Mesenchymal stem cell (in vitro differentiated cells and primary cell): ENCODE data around the gene SCGB1D4.

Experiments
- DNase-seq: peaks from one replicate; pipeline ENCODE4 v3.0.0-alpha.2; 2013
- H2AFZ ChIP-seq: one replicate; pipeline ENCODE4 v1.6.1; 2013; ENCODE audit warnings: low read depth, mild to moderate bottlenecking, control low read depth, inconsistent platforms, low read length, moderate library complexity
- H2AK5ac ChIP-seq: 2 replicates; pipeline ENCODE4 v1.6.1; 2013; ENCODE audit warnings: low read length, moderate library complexity, mild to moderate bottlenecking, inconsistent platforms; ENCODE audit not compliant: severe bottlenecking
- H2BK120ac ChIP-seq: one replicate; pipeline ENCODE4 v1.6.1; 2013; ENCODE audit warnings: low read depth, mild to moderate bottlenecking, inconsistent platforms, low read length, moderate library complexity
- H2BK12ac ChIP-seq, 2 experiments: one replicate each; pipeline ENCODE4 v1.6.1; 2013; ENCODE audit warnings: inconsistent platforms in 2 of 2, low read length in 2 of 2, mild to moderate bottlenecking in 2 of 2, moderate library complexity in 2 of 2, control low read depth in 1 of 2
- H2BK15ac ChIP-seq: one replicate; pipeline ENCODE4 v1.6.1; 2013; ENCODE audit warnings: mild to moderate bottlenecking, low read depth, inconsistent platforms; ENCODE audit not compliant: poor library complexity, severe bottlenecking
- H2BK5ac ChIP-seq: 2 replicates; pipeline ENCODE4 v1.6.1; 2013; ENCODE audit warnings: low read depth, mild to moderate bottlenecking, low read length, control low read depth, inconsistent platforms; ENCODE audit not compliant: poor library complexity, severe bottlenecking
- H3K14ac ChIP-seq, 2 experiments: one replicate each; pipeline ENCODE4 v1.6.1; 2013; ENCODE audit warnings: inconsistent platforms in 2 of 2, low read length in 2 of 2, control low read depth in 1 of 2, mild to moderate bottlenecking in 1 of 2, moderate library complexity in 1 of 2
- H3K18ac ChIP-seq, 2 experiments: one replicate each; pipeline ENCODE4 v1.6.1; 2013; ENCODE audit warnings: inconsistent platforms in 2 of 2, low read length in 2 of 2, control low read depth in 1 of 2, low read depth in 1 of 2, mild to moderate bottlenecking in 1 of 2
- H3K23ac ChIP-seq, 2 experiments: one replicate each; pipeline ENCODE4 v1.6.1; 2013; ENCODE audit warnings: inconsistent platforms in 2 of 2, low read length in 2 of 2, mild to moderate bottlenecking in 2 of 2, moderate library complexity in 2 of 2, control low read depth in 1 of 2
- H3K27ac ChIP-seq: 2 replicates; pipeline ENCODE4 v1.5.1; 2013; ENCODE audit warnings: mild to moderate bottlenecking, moderate library complexity, low read length, control low read depth, inconsistent platforms; ENCODE audit not compliant: poor library complexity, severe bottlenecking
- H3K27me3 ChIP-seq, 2 experiments: 2 replicates each; pipeline versions ENCODE4 v1.6.1 to v1.7.0; 2013; ENCODE audit warnings: low read length in 2 of 2, mild to moderate bottlenecking in 2 of 2, moderate library complexity in 2 of 2, control low read depth in 1 of 2, inconsistent platforms in 1 of 2; ENCODE audit not compliant: control insufficient read depth in 1 of 2, insufficient read depth in 1 of 2
- H3K36me3 ChIP-seq, 2 experiments: 2 replicates each; pipeline versions ENCODE4 v1.6.1 to v1.7.0; 2013; ENCODE audit warnings: low read length in 2 of 2, control low read depth in 1 of 2, inconsistent platforms in 1 of 2, low read depth in 1 of 2, mild to moderate bottlenecking in 1 of 2; ENCODE audit not compliant: insufficient read depth in 2 of 2, control insufficient read depth in 1 of 2
- H3K4ac ChIP-seq, 2 experiments: one replicate each; pipeline ENCODE4 v1.6.1; 2013; ENCODE audit warnings: inconsistent platforms in 2 of 2, low read length in 2 of 2, mild to moderate bottlenecking in 2 of 2, moderate library complexity in 2 of 2, control low read depth in 1 of 2, low read depth in 1 of 2
- H3K4me1 ChIP-seq: 2 replicates; pipeline ENCODE4 v1.6.1; 2013; ENCODE audit warnings: low read depth, low read length, control low read depth; ENCODE audit not compliant: control insufficient read depth, insufficient read depth
- H3K4me2 ChIP-seq: 2 replicates; pipeline ENCODE4 v1.6.1; 2013; ENCODE audit warnings: low read length, mild to moderate bottlenecking, inconsistent platforms; ENCODE audit not compliant: poor library complexity, severe bottlenecking
- H3K4me3 ChIP-seq, 2 experiments: 2 replicates each; pipeline versions ENCODE4 v1.5.1 to v1.7.0; 2013; ENCODE audit warnings: low read length in 2 of 2, mild to moderate bottlenecking in 2 of 2, control low read depth in 1 of 2, low read depth in 1 of 2; ENCODE audit not compliant: insufficient read depth in 1 of 2
- H3K79me1 ChIP-seq: replicated peaks from 2 replicates; pipeline ENCODE4 v1.6.1; 2013; ENCODE audit warnings: mild to moderate bottlenecking, control low read depth, low read length, inconsistent platforms; ENCODE audit not compliant: poor library complexity, severe bottlenecking
- H3K9ac ChIP-seq: 2 replicates; pipeline ENCODE4 v1.7.0; 2013; ENCODE audit warnings: mild to moderate bottlenecking, low read length, moderate library complexity
- H3K9me3 ChIP-seq: 2 replicates; pipeline ENCODE4 v1.7.0; 2013; ENCODE audit warnings: mild to moderate bottlenecking, low read length; ENCODE audit not compliant: control insufficient read depth
- H4K8ac ChIP-seq: one replicate; pipeline ENCODE4 v1.6.1; 2013; ENCODE audit warnings: inconsistent platforms, mild to moderate bottlenecking, low read length, moderate library complexity
- H4K91ac ChIP-seq: one replicate; pipeline ENCODE4 v1.6.1; 2013; ENCODE audit warnings: mild to moderate bottlenecking, low read length, inconsistent platforms
- WGBS: methylation state at CpG from one replicate; pipeline ENCODE4 v1.1.7; 2013; ENCODE audit warnings: mixed read lengths; 5-methylcytosine and 5-hydroxymethylcytosine counted together

SCGB1D4 gene

GRCh38 chr11:62251698-62252097, 47.2 kb downstream of the SCGB1D4 start:
- Histone ChIP-seq H4K8ac (no peak overlapping the region), H3K9ac (no peak overlapping the region), H2BK120ac (no peak overlapping the region), H3K4ac (no peak overlapping the region), H3K27me3 (no peaks in the 10 kb centered on the region), H3K79me1 (no peaks in the 10 kb centered on the region), H2BK5ac (no peak overlapping the region), H2AFZ (no peak overlapping the region), H3K23ac (no peak overlapping the region), H2BK12ac (no peak overlapping the region), H3K4me2 (no peak overlapping the region), H3K9me3 (peaks cover 39% of the 10 kb centered on the region), H3K27ac (no peak overlapping the region), H3K14ac (no peak overlapping the region), H3K36me3 (no peaks in the 10 kb centered on the region), H3K18ac (no peak overlapping the region), H4K91ac (no peak overlapping the region), H3K4me3 (no peak overlapping the region), H2AK5ac (no peak overlapping the region), H3K4me1 (no peaks in the 10 kb centered on the region), H2BK15ac (no peak overlapping the region)
- DNase-seq = no peak
- WGBS = 44% methylated on average over 4 of the region's 4 CpGs
